Stimulated activated CD8-positive, alpha-beta memory T cell treated with anti-CD3 and anti-CD28 coated beads, Interleukin-4, amount 100 ng/mL, for 48 hours (primary cell): Measurements from ENCODE around the gene TMPRSS6.

Experiments used
- DNase-seq: peaks from one replicate; pipeline ENCODE4 v3.0.0-alpha.2; 2020

The TMPRSS6 gene

GRCh38 chr22:37048133-37048532, 61.4 kb downstream of the TMPRSS6 start:
- no peak for DNase-seq

- DNase-seq = no peak
Measured at GRCh38 chr22:37047006-37047405, 62.5 kb downstream of the TMPRSS6 start.

- DNase-seq = no peak
Measured at GRCh38 chr22:37046589-37046988, 62.9 kb downstream of the TMPRSS6 start.

GRCh38 chr22:37045958-37046357, 63.6 kb downstream of the TMPRSS6 start:
- DNase-seq = no peak

GRCh38 chr22:37044634-37045625, 64.6 kb downstream of the TMPRSS6 start:
- peak; percentile 46 for DNase-seq

- DNase-seq = peak; percentile 76
Measured at GRCh38 chr22:37043828-37044538, 65.5 kb downstream of the TMPRSS6 start.

- no peak for DNase-seq
Measured at GRCh38 chr22:37043209-37043827, 66.2 kb downstream of the TMPRSS6 start.

GRCh38 chr22:37039466-37039865, 70.0 kb downstream of the TMPRSS6 start:
- DNase-seq = no peak

GRCh38 chr22:37037669-37038068, 71.8 kb downstream of the TMPRSS6 start:
- no peak for DNase-seq

GRCh38 chr22:37036655-37037377, 72.7 kb downstream of the TMPRSS6 start:
- DNase-seq = no peak

- no peak for DNase-seq
Measured at GRCh38 chr22:37033605-37034430, 75.7 kb downstream of the TMPRSS6 start.

- no peak for DNase-seq
Measured at GRCh38 chr22:37032535-37033460, 76.7 kb downstream of the TMPRSS6 start.

- no peak for DNase-seq
Measured at GRCh38 chr22:37032134-37032534, 77.4 kb downstream of the TMPRSS6 start.

- DNase-seq = no peak
Measured at GRCh38 chr22:37030560-37031281, 78.8 kb downstream of the TMPRSS6 start.

- DNase-seq = no peak
Measured at GRCh38 chr22:37028692-37029674, 80.5 kb downstream of the TMPRSS6 start.

- DNase-seq = no peak
Measured at GRCh38 chr22:37027556-37027955, 82.0 kb downstream of the TMPRSS6 start.

- no peak for DNase-seq
Measured at GRCh38 chr22:37026325-37026724, 83.2 kb downstream of the TMPRSS6 start.

GRCh38 chr22:37025500-37026070, 83.9 kb downstream of the TMPRSS6 start:
- DNase-seq = no peak
